Nephron (organoid): ENCODE data around the gene FOXL1.

ENCODE experiments used
- H3K27ac Mint-ChIP-seq, 3 experiments: 2 replicates each; pipeline ENCODE4 v1.8.0; 2020; ENCODE audit warnings: mixed read lengths in 3 of 3, mild to moderate bottlenecking in 2 of 3, moderate library complexity in 1 of 3
- H3K27me3 Mint-ChIP-seq: 2 replicates; pipeline ENCODE4 v1.8.0; 2021; ENCODE audit warnings: low read depth, mild to moderate bottlenecking, moderate library complexity, mixed read lengths
- H3K36me3 Mint-ChIP-seq: 2 replicates; pipeline ENCODE4 v1.8.0; 2020; ENCODE audit warnings: low read depth, mixed read lengths
- H3K4me1 Mint-ChIP-seq: 2 replicates; pipeline ENCODE4 v1.8.0; 2020; ENCODE audit warnings: mixed read lengths
- H3K4me3 Mint-ChIP-seq, 3 experiments: 2 replicates each; pipeline ENCODE4 v1.8.0; 2020; ENCODE audit warnings: mild to moderate bottlenecking in 3 of 3, mixed read lengths in 3 of 3, moderate library complexity in 2 of 3
- H3K9me3 Mint-ChIP-seq: 2 replicates; pipeline ENCODE4 v1.8.0; 2020; ENCODE audit warnings: mixed read lengths
- TF ChIP-seq, protein P1 (sequence below), 3 experiments: fragments of 200-600 bp; sonication (generic); IDR thresholded peaks; one replicate each; pipeline ENCODE4 v1.5.0; 2021; ENCODE audit warnings: antibody characterized with exemption in 3 of 3; ENCODE audit not compliant: unreplicated experiment in 3 of 3

Gene FOXL1

DNA sequence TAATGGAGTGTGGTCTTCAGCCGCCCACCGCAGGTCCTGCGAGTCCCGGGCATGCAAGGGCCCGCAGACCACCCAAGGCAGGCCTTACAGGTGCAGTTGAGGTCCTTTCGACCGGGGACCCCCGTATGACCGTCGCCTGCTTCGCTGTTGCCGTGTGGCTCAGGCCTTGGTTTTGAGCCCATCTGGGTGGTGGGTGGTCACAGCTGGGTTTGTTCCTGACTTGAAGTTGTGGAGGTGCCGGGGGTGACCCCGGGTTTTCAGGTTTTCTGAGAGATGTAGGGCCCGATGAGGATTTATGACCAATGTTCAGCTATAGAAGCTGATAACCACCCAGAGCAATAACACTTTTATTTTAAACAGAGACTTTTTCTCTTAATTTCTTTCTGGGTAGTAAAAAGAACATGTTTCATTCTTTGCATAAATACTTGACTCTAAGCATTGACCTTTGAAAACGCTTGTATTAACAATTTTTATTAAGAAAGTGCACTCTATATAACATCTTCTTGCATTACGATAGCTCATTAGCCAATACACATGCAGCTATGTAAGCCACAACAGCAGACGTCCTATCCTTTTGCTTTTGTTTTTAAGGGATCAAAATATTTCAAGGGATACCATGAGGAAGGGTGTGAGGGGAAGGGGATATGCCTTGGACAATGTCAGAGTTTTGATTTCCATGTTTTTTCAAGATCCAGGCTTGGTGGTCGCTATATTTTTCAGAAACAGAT lies 1.9 kb downstream of the FOXL1 start:
- TF ChIP-seq, protein P1, sequence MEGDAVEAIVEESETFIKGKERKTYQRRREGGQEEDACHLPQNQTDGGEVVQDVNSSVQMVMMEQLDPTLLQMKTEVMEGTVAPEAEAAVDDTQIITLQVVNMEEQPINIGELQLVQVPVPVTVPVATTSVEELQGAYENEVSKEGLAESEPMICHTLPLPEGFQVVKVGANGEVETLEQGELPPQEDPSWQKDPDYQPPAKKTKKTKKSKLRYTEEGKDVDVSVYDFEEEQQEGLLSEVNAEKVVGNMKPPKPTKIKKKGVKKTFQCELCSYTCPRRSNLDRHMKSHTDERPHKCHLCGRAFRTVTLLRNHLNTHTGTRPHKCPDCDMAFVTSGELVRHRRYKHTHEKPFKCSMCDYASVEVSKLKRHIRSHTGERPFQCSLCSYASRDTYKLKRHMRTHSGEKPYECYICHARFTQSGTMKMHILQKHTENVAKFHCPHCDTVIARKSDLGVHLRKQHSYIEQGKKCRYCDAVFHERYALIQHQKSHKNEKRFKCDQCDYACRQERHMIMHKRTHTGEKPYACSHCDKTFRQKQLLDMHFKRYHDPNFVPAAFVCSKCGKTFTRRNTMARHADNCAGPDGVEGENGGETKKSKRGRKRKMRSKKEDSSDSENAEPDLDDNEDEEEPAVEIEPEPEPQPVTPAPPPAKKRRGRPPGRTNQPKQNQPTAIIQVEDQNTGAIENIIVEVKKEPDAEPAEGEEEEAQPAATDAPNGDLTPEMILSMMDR (IDR thresholded peaks at IDR 0.05; ENCODE audit: unreplicated experiment in 3 of 3) = no peak
- H3K9me3 Mint-ChIP-seq = no peaks in the 10 kb centered on the region
- peaks cover 83% of the 10 kb centered on the region for H3K27me3 Mint-ChIP-seq
- peaks cover 10% of the 10 kb centered on the region for H3K36me3 Mint-ChIP-seq
- peak overlapping the region; percentile 75 to 97 (median 89) for H3K27ac Mint-ChIP-seq
- H3K4me3 Mint-ChIP-seq = peak overlapping the region; percentile 85 to 90 (median 88)
- H3K4me1 Mint-ChIP-seq = peaks cover 46% of the 10 kb centered on the region

DNA sequence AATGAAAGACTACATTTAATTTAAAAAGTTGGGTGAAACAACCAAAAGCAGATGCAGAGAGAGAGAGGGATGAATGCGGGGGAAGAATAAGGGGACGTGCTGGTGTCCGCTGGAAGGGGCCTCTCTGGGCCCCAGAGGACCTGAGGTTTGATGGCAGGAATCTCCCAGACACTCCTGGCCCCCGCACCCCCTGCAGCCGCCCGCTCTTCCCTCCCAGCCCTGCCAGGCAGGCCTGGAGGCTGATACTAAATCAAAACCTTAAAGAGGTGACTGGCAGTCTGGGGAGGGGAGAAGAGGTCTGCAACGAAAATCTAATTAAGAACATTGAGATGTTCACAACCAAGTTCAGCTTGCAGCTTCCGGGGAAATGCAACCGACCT lies 2.4 kb downstream of the FOXL1 start:
- H3K9me3 Mint-ChIP-seq = no peaks in the 10 kb centered on the region
- H3K27ac Mint-ChIP-seq = peak overlapping the region; percentile 75 to 97 (median 89)
- peaks cover 42% of the 10 kb centered on the region for H3K4me1 Mint-ChIP-seq
- peak overlapping the region; percentile 85 to 90 (median 88) for H3K4me3 Mint-ChIP-seq
- H3K36me3 Mint-ChIP-seq = peaks cover 12% of the 10 kb centered on the region
- TF ChIP-seq, protein P1 (IDR thresholded peaks at IDR 0.05; ENCODE audit: unreplicated experiment in 3 of 3) = no peak
- H3K27me3 Mint-ChIP-seq = peaks cover 78% of the 10 kb centered on the region

DNA sequence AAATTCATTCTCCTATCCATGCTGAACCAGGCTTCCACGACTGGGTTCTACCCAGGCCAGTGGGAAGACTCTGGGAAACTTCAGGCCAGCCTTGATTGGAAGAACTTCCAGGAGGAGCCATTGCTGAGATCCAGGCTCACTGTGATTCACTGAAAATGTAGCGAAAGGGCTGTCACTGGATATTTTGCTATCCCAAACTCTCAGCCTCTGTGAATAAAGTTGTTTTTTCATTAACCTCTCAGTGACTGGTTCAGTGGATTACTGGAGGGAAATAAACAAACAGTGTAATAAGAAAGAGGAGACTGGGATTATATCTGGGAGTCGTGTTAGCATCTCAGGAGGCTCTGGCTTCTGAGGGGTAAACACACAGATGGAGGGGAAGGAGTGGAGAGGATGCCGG lies 3.1 kb downstream of the FOXL1 start:
- peaks cover 12% of the 10 kb centered on the region for H3K36me3 Mint-ChIP-seq
- H3K27ac Mint-ChIP-seq = peak overlapping the region; percentile 75 to 97 (median 89)
- TF ChIP-seq, protein P1 (IDR thresholded peaks at IDR 0.05; ENCODE audit: unreplicated experiment in 3 of 3) = no peak
- H3K4me1 Mint-ChIP-seq = peaks cover 36% of the 10 kb centered on the region
- H3K27me3 Mint-ChIP-seq = peaks cover 71% of the 10 kb centered on the region
- H3K9me3 Mint-ChIP-seq = no peaks in the 10 kb centered on the region
- peak overlapping the region; percentile 40 to 67 (median 56) for H3K4me3 Mint-ChIP-seq

DNA sequence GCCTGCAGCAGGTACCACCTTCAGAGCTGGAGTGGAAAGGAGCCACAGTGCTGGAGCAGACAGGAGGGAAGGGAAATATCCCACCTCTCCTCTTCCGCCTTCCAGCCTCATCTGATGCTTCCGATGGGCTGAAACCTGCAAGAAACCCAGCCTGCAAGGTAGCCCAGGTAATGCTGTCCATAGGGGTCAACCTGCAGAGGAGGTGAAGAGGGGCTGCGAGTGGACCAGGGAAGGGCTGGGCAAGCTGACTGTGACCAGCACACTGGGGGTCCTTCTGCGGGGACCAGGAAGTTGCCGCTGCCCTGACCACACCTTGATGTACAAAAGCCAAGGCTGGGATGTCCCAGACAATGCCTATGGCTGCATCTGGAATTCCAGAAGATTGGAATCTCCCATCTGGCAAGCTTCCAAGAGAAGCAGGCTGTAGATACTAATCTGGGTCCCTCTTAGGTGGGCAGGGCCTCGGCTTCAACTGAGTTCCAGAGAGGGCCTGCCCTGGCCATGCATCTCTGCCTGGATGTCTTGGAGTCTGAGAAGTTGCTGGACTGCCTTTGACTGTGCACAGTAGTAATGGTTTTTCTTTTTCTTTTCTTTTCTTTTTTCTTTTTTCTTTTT lies 5.8 kb downstream of the FOXL1 start:
- no peak overlapping the region for H3K4me3 Mint-ChIP-seq
- no peak overlapping the region for H3K27ac Mint-ChIP-seq
- H3K36me3 Mint-ChIP-seq = peaks cover 12% of the 10 kb centered on the region
- H3K9me3 Mint-ChIP-seq = no peaks in the 10 kb centered on the region
- TF ChIP-seq, protein P1 (IDR thresholded peaks at IDR 0.05; ENCODE audit: unreplicated experiment in 3 of 3) = no peak
- peaks cover 15% of the 10 kb centered on the region for H3K4me1 Mint-ChIP-seq
- peaks cover 50% of the 10 kb centered on the region for H3K27me3 Mint-ChIP-seq

DNA sequence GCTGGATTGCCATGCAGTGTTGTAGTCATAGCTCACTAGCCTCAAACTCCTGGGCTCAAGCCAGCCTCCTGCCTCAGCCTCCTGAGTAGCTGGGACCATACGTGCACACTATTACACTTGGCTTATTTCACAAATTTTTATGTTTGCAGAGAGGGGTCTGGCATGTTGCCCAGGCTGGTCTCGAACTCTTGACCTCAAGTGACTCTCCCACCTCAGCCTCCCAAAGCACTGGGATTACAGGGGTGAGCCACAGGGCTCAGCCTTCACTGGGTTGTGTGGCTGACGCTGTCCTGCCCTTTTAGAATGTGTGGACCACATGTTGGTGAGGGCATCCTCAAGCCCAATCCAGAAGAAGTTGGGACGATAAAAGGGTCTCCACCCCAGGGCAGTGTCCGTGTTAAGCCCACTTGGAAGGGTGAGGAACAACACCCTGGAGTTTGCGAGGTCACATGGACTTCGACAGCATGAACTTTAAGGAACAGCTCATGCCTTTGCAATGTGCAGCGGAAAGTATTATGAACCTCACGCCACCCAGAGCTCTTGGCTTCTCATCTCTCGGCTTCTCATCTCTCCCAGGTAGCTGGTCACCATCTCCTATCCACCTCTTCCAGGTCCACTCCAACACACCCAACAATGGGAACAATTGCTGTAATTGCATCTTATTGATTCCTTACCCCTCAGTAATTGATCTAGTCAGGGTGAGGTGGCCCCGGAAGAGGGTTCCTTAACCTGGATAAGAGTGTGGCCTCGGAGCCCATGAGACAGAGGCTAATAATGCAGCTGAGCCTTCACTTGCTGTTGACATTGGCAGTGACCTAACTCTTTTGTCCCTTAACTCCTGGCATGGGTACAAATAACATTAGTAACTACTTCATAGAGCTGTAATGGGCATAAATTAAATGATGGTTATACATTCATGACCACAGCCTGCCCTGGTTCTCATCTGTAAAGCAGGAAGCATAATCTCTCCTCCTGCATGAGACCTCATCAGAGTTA lies 6.7 kb downstream of the FOXL1 start:
- H3K27ac Mint-ChIP-seq = no peak overlapping the region
- H3K27me3 Mint-ChIP-seq = peaks cover 47% of the 10 kb centered on the region
- H3K9me3 Mint-ChIP-seq = no peaks in the 10 kb centered on the region
- H3K4me3 Mint-ChIP-seq = no peak overlapping the region
- peaks cover 11% of the 10 kb centered on the region for H3K4me1 Mint-ChIP-seq
- TF ChIP-seq, protein P1 (IDR thresholded peaks at IDR 0.05; ENCODE audit: unreplicated experiment in 3 of 3) = no peak
- peaks cover 12% of the 10 kb centered on the region for H3K36me3 Mint-ChIP-seq
